GM19463 (cell line): ENCODE results near the gene PPIG.
"Not testable (repeated sequence)": the region's sequence is repeated elsewhere in the genome, so short reads cannot be mapped to it uniquely, and the experiment has no call there.

Source experiments
- ATAC-seq: cut with Tn5 transposase; IDR thresholded peaks from one replicate; pipeline ENCODE4 v1.9.1; 2021; ENCODE audit warnings: mild to moderate bottlenecking, moderate library complexity; ENCODE audit not compliant: unreplicated experiment

The PPIG gene

GRCh38 chr2:169585673-169586072, 1.5 kb downstream of the PPIG start:
- ATAC-seq: no peak

GRCh38 chr2:169590804-169591203, 6.7 kb downstream of the PPIG start:
- ATAC-seq: no peak

DNA sequence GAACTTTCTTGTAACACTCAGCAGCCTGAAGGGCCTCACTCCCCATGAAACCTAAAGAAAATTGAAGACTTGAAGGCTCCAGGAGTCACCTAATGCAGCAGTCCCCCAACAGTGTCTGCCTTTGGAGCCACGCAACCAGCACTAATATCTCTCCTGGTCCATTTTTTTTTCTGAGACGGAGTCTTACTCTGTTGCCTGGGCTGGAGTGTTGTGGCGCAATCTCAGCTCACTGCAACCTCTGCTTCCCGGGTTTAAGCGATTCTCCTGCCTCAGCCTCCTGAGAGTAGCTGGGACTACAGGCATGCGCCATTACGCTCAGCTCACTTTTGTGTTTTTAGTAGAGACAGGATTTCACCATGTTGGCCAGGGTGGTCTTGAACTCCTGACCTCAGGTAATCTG, 12.4 kb downstream of the PPIG start:
- ATAC-seq: not testable (repeated sequence)

GRCh38 chr2:169598982-169599381, 14.8 kb downstream of the PPIG start:
- no peak for ATAC-seq

DNA sequence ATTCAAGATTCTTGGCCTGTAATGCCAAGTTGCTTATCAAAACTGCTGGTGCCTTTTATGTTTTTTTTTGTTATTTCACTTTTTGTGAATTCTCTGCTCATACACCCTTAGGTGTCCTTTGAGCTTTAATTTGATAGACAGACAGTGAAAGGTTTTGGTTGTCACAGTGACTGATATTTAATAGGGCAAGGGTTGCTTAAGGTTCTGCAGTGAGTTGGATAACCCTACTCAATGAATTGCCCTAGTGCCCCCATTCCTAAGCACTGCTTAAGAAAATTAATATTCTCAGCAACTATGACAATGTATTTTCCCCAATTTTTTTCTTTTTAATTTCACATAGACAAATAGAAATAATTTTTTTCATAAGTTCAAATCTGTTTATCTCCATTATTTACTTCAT, 15.4 kb downstream of the PPIG start:
- ATAC-seq: no peak

GRCh38 chr2:169609264-169609663, 25.1 kb downstream of the PPIG start:
- no peak for ATAC-seq

DNA sequence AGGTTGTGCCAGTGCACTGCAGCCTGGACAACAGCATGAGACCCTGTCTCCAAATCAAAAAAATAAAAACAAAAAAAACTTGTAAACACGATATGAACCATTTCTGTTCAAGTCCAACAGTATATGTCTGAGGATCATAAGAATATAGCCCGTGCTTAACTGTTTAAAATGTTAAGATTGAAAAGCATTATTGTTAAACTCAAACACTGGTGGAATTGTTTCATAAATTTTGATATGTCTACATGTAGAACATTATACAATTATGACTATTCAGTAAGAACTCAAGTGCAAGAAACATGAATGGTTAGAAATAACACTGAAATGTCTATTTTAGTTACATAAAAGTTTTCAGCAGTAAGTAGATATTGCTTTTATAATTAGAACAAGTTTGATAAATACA, 29.7 kb downstream of the PPIG start:
- no peak for ATAC-seq

GRCh38 chr2:169615982-169616381, 31.8 kb downstream of the PPIG start:
- not testable (repeated sequence) for ATAC-seq

DNA sequence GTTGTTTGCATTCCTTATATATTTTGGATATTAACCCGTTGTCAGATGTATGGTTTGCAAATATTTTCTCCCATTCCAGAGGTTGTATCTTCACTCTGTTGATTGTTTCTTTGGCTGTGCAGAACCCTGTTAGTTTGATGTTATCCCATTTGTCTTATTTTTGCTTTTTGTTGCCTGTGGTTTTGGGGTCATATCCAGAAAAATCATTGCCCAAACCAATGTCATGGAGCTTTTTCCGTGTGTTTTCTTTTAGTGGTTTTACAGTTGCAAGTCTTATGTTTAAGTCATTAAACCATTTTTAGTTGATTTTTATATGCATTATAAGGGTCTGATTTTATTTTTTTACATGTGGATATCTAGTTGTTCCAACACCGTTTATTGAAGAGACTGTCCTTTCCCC, 35.8 kb downstream of the PPIG start:
- no peak for ATAC-seq

DNA sequence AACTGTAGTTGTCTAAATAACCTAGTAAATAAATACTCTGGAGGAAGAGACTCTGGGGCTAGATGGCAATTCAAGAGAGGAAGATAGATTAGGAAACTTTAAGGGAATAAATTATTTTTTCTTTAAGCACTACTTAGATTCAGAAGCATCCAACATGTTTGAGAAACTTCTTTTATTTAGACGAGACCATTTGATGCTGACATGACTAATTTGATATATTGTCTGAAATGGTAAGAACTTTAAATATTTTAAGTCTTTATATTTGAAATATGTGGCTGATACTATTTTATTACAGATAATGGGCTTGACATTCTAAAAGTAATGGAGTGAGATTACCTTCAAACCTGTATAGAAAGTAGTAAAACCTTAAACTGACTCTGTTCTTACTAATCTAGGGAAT, 36.4 kb downstream of the PPIG start:
- no peak for ATAC-seq

GRCh38 chr2:169623235-169623634, 39.1 kb downstream of the PPIG start:
- ATAC-seq: no peak

DNA sequence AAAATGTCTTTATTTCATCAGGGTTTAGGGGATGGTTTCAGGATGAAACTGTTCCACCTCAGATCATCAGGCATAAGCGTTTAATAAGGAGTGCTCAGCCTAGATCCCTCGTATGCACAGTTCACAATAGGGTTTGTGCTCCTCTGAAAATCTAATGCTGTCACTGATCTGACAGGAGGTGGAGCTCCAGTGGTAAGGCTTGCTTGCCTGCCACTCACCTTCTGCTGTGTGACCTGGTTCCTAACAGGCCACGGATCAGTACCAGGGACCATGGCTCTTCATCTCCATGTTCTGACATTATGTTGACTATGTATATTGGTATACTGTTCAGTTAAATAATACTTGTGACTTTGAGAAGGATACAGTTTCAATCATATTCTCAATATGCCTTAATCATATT, 41.6 kb downstream of the PPIG start:
- ATAC-seq: no peak

GRCh38 chr2:169636440-169637097, 52.4 kb downstream of the PPIG start:
- ATAC-seq: no peak

DNA sequence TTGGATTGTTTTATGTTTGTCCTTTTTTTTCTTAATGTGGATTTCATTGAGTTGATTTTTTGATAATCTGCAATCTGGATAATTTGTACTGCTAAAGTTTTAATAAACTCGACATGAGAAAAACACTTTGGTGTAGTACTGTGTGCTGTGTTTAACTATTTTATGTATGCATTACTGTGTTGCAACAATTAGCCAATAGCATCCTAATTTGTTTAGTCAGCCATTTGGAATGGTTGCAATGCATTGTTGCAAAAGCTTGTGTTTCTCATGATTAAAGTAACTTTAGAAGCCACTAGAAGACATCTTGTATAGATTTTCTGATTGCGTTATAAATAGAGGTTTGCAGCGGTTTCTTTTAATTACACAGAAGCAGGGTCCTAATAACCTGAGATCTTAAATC, 53.5 kb downstream of the PPIG start:
- ATAC-seq: no peak

- no peak for ATAC-seq
These were observed 56.0 kb downstream of the PPIG start for GRCh38 chr2:169640104-169640503.

- no peak for ATAC-seq
These were observed 57.3 kb downstream of the PPIG start for GRCh38 chr2:169641464-169641863.

GRCh38 chr2:169644173-169644572, 60.0 kb downstream of the PPIG start:
- ATAC-seq: no peak

DNA sequence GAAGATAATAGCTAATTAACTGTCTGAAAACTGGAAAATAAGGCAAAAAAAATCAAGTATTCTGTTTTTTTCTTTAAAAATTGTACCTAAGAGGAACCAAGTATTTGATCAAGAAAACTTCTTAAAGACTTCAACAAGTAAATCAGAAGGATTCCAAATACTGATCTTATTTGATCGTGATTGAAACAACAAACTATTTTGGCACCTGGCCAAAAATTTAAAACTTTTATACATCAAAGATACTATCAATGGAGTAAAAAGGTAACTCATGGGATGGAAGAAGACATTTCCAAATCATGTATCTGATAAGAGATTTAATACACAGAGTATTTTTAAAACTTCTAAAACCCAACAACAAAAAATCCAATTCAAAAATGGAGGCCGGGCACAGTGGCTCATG, 63.3 kb downstream of the PPIG start:
- no peak for ATAC-seq

DNA sequence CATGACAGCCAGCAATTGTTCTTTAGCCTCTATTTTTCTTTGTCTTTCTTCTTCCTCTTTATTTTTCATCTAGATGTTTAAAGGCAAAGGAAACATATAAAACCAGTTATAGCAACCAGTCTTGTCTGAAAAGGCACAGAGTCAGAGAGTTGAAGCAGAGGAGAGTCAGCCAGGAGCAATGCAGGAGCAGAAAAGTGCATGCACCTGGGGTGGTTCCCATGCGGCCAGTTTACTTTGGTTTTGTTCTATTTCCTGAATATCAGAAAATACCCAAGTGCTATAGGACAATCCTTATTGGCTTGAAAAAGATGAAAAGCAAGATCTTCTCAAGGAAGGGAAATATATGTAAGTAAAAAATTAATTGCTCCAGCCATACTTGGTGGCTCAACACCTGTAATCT, 65.1 kb downstream of the PPIG start:
- no peak for ATAC-seq

GRCh38 chr2:169653636-169654035, 69.5 kb downstream of the PPIG start:
- no peak for ATAC-seq

GRCh38 chr2:169656164-169656563, 72.0 kb downstream of the PPIG start:
- ATAC-seq: no peak

- ATAC-seq: no peak
These were observed 74.7 kb downstream of the PPIG start for GRCh38 chr2:169658877-169659276.

DNA sequence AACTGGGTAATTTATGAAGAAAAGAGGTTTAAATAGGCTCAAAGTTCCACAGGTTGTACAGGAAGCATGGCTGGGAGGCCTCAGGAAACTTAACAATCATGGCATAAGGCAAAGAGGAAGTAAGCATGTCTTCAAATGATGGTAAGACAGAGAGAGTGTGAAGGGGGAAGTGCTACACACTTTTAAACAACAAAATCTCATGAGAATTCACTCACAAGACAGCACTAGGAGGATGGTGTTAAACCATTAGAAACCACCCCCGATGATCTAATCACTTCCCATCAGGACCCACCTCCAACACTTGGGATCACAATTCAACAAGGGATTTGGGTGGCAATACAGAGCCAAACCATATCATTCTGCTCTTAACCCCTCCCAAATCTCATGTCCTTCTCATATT, 75.2 kb downstream of the PPIG start:
- ATAC-seq: no peak
